HG03064 (cell line): ENCODE results near the gene LPP.

Source experiments
- ATAC-seq: cut with Tn5 transposase; IDR thresholded peaks from one replicate; pipeline ENCODE4 v1.9.1; 2021; ENCODE audit warnings: low read depth; ENCODE audit not compliant: unreplicated experiment

Gene LPP

DNA sequence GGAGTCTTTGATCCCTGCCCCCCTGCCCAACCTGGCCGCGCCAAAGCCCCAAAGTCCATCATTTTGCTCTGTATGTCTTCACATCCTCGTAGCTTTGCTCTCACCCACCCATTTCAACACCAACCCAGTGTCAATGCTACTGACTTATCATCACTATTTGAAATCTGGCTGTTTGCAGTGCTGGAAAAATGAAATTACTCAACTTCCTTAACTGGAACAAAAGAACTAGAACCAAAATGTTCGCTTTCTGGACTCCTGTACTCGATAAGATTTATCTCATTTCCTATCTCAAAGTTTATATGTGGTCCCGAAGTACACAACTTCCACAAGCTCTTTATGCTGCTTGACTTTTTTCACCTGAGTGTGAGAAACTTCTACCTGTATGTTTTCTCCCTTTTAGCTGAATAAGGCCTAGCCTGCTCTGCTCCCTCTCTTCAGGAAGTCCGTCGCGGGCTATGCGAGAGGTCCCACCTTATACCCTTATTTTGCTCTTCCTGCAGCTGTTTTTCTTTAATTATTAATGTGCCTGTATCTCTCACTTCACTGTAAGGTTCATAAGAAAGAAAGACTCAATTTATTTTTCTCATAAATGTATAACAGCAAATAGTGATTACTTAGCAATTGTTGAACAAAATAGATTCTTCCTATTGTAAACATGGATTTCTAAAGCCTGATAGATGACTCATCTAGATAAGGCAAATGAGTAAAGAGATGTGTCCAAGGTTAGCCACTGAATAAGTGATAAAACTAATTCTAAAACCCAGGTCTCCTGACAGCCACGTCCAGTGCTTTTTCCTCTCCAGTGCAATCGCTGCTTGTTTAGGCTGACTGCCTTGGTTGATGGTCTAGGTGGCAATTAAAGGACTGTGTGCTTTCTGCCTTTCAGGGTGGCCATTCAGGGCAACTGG is 553.7 kb downstream of the LPP start:
- ATAC-seq: no peak

GRCh38 chr3:188711881-188712247 is 557.9 kb downstream of the LPP start:
- no peak for ATAC-seq

DNA sequence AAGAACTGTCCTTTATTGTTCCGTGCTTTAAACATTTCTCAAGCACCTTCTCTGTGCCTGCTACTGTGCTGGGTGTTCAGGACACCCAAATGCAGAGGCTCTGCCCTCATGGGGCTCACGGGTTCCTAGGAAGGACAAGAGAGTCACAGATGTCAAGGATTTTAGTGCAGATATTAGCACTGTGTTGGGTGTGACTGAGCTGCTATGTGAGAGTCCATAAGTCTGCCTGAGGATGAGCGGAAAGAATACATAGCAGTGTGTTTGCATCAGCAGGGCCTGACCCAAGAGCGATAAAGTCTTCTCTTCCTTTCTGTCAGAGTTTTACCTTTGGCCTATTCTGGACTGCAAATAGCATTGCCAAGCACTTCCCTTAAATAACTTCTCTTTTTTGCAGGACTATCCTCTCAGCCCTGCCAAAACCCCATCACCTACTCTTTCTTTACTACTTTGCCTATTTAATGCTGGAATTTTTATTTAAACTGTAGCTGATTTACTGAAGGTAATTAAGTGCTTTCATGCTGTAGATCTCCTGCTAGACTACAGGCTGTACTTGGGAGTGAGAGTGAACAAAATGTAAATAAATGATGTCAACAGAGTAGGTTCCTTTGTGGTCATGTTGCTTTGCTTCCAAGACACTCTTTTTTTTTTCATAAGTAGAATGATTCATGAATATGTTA is 558.4 kb downstream of the LPP start:
- no peak for ATAC-seq

- no peak for ATAC-seq
Measured at GRCh38 chr3:188712991-188713390, 559.0 kb downstream of the LPP start.

DNA sequence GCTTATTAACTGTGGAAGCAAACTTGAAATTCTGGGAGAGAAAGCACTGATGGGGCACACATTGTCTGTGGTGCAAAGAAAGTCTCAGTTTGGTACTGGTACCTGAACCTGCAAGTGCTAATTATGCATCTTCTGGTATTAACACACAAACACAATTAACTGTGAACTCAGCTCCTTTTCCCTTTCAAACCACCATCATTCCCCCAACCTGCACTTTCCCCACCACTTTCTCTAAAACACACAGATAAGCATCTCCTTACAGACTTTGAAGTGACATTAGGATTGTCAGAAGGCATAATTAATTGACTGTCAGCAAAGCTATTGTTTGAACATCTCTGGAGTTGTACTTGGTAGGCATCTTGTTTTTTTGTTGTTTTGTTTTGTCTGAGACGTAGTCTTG is 565.6 kb downstream of the LPP start:
- ATAC-seq: no peak

DNA sequence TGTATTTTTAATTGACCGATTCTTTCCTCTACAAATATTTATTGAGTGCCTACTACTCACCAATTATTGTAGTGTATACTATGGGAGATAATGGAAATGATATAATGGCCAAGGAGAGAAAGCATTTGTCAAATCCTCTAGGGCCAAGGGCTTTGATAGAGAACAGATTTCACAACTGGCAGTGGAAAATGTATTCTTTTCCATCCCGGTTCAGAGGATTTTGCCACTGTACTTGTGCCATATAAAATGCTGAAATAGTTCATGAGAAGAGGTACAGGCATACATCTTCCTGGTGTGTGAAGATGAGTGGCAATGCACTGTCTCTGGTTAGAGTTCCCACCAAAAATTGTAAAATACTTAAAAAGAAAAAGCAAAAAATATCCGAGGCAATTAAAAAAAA is 566.3 kb downstream of the LPP start:
- ATAC-seq: no peak

- no peak for ATAC-seq
Measured at GRCh38 chr3:188720636-188721035, 566.7 kb downstream of the LPP start.

DNA sequence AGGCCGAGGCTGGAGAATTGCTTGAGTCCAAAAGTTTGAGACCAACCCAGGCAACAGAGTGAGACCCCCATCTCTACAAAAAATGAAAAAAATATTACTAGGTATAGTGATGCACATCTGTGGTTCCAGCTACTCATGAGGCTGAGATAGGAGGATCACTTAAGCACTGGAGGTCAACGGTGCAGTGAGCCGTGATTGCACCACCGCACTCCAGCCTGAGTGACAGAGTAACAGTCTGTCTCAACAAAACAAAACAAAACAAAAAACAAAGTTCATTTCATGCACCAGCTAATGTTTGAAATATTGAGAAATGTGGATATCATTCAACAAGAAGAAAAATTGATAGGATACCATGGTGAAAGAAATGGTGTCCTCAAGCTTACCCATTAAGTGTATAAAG is 567.4 kb downstream of the LPP start:
- no peak for ATAC-seq

DNA sequence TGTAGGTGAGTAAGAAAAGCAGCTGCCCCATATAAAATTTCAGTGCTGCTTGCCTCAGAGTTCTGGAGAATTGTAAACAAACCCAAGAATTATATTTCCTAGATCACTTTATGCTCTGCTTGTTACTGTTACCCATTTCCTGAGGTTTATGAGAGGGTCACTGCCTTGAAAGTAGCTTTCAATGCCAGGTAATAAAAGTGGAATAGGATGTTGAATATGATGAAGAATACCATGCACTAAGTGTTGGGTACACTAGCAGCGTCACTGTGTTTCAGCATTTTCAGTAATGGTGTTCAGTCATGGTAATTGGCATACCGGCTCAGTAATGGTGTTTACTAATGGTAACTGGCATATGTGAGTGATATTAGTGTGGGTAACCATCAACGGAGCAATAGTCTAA is 568.0 kb downstream of the LPP start:
- no peak for ATAC-seq

DNA sequence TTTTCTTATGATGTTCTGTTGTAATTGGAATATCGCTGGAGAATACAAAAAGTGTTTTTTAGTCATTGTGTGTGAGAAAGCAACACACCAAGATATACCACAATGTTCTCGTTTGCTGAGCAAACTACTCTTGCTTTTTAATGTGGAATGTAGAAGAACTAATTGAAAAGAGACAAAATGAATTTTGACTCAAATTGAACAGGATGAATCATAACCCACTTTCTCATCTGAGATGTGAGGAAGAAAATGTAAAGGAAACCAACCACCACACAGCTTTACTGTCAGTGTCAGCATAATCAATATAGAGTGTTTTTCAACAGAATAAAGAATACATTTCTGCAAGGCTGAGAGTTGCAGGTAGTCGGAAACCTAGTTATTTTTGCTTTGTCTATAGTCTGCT is 569.0 kb downstream of the LPP start:
- ATAC-seq: no peak

DNA sequence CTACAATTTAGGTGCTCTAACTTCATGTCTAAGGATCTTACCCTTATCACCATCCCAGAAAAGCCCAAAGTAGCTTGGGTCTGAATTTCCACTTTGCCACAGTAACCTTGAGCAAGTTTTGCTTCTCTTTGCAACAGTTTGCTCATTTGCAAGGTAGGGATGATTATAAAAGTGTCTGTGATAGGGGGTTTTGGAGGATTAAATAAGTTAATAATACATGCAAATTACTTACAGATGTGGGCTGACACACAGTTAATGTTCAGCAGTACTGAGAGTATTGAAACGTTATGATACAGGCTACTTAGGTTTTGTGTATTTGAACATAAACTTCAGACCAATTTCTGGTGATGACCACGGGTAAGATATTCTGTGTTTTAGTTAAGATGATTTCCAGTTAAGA is 573.1 kb downstream of the LPP start:
- ATAC-seq: no peak

DNA sequence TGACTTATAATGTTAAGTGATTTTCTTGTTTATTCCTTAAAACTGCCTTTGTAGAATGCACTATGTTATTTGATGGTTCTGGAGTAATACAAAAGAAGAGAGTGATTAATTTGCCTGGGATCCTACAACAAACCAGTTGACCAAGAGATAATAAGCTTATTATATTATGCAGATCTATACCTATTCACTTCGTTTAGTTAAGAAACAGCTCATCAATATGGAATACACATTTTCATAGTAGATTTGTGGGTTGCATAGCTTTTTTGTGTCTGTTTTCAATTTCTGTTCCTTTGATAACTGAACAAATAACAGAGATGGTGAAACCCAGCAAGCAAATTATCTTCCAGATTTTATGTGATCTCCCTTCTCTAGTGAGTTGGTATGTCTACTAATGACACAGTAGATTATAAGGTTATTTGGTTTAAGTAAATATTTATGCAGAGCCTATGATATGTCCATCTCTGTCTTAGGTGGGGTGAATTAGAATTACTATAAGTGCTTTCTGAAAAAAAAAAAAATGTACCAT is 574.5 kb downstream of the LPP start:
- no peak for ATAC-seq

GRCh38 chr3:188729422-188729821 is 575.5 kb downstream of the LPP start:
- no peak for ATAC-seq

DNA sequence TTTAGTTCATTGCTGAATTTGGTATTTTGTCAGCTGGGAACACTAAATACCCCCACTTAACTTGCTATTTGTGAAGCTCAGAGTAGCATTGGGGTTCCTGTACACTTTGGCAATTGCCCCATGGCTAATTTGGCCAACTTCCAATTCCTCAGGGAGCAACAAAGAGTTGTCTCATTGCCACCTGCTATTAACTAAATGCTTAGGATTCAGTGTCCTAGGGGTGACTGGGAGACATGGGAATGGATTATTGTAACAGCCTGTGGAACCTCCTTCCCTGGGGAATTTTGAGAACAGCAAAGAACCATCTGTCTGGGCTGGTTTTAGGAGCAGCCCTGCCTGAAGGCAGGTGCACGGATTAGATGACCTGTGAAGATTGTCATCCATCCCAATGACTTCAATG is 580.4 kb downstream of the LPP start:
- ATAC-seq: no peak

DNA sequence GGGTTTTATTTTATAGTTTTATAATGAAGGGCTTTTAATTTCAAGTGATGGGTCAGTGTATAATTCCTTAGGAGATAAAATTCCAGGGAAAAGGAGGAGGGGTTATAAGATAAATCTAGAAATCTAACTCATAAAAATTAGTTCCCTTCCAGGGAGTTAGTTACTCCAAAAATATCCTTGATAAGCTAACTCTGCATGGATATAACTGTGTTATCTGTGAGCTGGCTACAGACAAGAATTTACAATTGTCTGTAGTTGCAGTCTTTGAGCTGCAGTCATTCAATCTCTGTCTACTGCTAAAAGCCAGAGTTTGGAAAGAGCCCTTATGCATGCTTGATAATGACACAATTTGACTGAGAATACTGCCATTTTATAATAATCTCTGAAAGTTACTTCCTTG is 585.6 kb downstream of the LPP start:
- no peak for ATAC-seq

GRCh38 chr3:188740010-188740409 is 586.1 kb downstream of the LPP start:
- ATAC-seq: no peak

GRCh38 chr3:188742755-188743550 is 589.0 kb downstream of the LPP start:
- ATAC-seq: no peak

GRCh38 chr3:188744166-188744565 is 590.2 kb downstream of the LPP start:
- no peak for ATAC-seq

DNA sequence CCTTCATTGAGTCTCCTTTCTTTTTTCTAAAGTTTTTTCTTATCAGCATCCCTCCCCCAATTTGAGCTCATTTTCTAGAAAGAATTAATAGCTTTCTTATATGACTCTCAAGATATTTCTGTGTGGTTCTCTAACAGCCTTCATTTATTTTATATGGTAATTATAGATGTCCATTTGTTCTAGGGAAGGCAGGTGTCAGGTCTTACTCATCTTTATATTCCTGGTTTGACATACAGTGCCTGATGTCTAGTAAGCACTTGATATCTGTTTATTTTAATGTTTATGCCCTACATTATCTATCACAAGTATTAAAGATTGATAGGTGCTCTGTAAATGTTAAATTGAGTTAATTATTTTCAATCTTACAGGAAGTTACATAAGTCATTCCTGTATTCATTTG is 591.1 kb downstream of the LPP start:
- no peak for ATAC-seq

DNA sequence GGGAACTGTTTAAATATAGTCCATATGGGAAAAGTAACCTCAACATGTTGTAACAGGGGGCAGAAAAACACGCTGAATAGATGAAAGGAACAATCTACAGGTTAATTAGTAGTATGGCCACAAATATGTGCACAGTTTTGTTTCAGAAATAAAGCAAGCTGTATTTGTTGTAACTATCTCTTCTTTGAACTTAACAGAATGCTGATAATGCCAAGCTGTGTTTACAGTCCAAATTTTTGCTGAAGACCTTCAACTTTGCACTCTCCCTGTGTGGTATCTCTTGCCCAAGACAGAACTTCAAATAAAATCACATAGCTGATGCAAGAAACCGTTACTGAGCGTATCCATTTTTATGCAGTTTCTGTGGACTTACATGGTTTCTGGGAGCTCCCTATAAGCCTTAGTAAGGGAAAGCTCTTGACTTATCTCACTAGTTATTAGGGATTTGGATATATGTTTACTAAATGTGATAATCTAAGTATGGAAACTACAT is 592.4 kb downstream of the LPP start:
- ATAC-seq: no peak

- ATAC-seq: no peak
Measured at GRCh38 chr3:188747489-188747888, 593.5 kb downstream of the LPP start.
